ENCODE results near the gene PAQR9.

DNA sequence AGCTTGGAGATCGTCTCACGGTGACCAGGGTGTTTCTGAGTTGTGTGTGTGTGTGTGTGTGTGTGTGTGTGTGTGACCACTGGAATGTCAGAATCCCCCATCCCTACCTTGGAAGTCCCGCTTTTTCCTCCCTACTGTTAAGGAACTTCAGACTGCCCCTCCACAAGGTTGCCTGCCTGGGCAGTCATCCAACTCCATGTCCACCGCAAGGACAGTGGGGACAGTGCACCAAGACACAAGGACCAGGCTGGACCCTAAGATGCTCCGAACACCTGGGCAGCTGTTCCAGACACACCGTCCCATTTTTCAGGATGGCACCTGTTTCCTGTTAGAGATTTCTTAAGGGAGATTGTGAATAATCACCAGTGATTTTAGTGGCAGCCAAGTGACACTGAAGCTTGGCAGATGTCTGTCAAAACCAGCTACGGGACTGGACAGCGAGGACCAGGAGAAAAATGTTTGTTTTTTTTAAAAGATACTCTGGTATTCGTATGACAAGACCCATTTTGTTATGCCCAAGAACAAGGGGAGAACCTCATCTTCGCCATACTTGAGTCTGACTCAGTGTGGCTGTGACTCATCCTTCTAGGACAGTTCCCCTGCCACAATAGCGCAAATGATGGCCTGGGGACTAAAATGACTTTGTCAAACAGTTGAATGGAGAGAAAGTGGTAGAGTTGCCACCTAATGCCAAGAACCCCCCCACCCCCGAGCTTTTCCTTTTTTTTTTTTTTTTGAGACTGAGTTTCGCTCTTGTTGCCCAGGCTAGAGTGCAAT lies 15.5 kb downstream of the PAQR9 start:
- TF ChIP-seq POLR2AphosphoS5 (IDR thresholded peaks at IDR 0.05) = no peak
- TF ChIP-seq, protein P1, sequence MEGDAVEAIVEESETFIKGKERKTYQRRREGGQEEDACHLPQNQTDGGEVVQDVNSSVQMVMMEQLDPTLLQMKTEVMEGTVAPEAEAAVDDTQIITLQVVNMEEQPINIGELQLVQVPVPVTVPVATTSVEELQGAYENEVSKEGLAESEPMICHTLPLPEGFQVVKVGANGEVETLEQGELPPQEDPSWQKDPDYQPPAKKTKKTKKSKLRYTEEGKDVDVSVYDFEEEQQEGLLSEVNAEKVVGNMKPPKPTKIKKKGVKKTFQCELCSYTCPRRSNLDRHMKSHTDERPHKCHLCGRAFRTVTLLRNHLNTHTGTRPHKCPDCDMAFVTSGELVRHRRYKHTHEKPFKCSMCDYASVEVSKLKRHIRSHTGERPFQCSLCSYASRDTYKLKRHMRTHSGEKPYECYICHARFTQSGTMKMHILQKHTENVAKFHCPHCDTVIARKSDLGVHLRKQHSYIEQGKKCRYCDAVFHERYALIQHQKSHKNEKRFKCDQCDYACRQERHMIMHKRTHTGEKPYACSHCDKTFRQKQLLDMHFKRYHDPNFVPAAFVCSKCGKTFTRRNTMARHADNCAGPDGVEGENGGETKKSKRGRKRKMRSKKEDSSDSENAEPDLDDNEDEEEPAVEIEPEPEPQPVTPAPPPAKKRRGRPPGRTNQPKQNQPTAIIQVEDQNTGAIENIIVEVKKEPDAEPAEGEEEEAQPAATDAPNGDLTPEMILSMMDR (IDR thresholded peaks at IDR 0.05) = no peak
- TF ChIP-seq EP300 (IDR thresholded peaks at IDR 0.05) = no peak

Data from stomach (tissue), 4 donors.